Osteoblast (primary cell): ENCODE results near the gene TKT. TPM values are rescaled to one million over a fixed set of nuclear protein-coding genes. Genes with fewer than 3 reads are reported as not detected.
"Not testable (repeated sequence)": the region's sequence is repeated elsewhere in the genome, so short reads cannot be mapped to it uniquely, and the experiment has no call there.

Experiments
- DNase-seq: peaks from one replicate; pipeline ENCODE4 v3.0.0; 2011; ENCODE audit warnings: low spot score, mixed read lengths; ENCODE audit not compliant: insufficient read length; ENCODE audit errors: missing footprints
- H2AFZ ChIP-seq: 2 replicates; pipeline ENCODE4 v1.6.0; 2011; ENCODE audit warnings: mild to moderate bottlenecking, low read length
- H3K27ac ChIP-seq: 2 replicates; pipeline ENCODE4 v1.5.1; 2011; ENCODE audit warnings: mild to moderate bottlenecking, low read depth, low read length, moderate library complexity
- H3K27me3 ChIP-seq: 2 replicates; pipeline ENCODE4 v1.6.0; 2012; ENCODE audit warnings: mild to moderate bottlenecking, control low read depth, inconsistent platforms, low read length, moderate library complexity; ENCODE audit not compliant: insufficient read depth
- H3K36me3 ChIP-seq: 2 replicates; pipeline ENCODE4 v1.5.1; 2011; ENCODE audit warnings: mild to moderate bottlenecking, low read length, control low read depth, moderate library complexity; ENCODE audit not compliant: insufficient read depth
- H3K4me1 ChIP-seq: 2 replicates; pipeline ENCODE4 v1.5.1; 2011; ENCODE audit warnings: mild to moderate bottlenecking, low read length, control low read depth, moderate library complexity; ENCODE audit not compliant: insufficient read depth
- H3K4me2 ChIP-seq: 2 replicates; pipeline ENCODE4 v1.6.0; 2011; ENCODE audit warnings: mild to moderate bottlenecking, low read length; ENCODE audit not compliant: insufficient read depth
- H3K4me3 ChIP-seq: fragments of 200-600 bp; sonication (generic); 3 replicates; pipeline ENCODE4 v1.5.1; 2012; ENCODE audit warnings: mild to moderate bottlenecking, low read length, inconsistent platforms; ENCODE audit not compliant: insufficient read depth
- H3K79me2 ChIP-seq: 2 replicates; pipeline ENCODE4 v1.6.0; 2012; ENCODE audit warnings: mild to moderate bottlenecking, low read length, control low read depth, inconsistent platforms; ENCODE audit not compliant: insufficient read depth
- H3K9me3 ChIP-seq: 2 replicates; pipeline ENCODE4 v1.5.1; 2011; ENCODE audit warnings: low read depth, low read length, control low read depth
- H4K20me1 ChIP-seq: 2 replicates; pipeline ENCODE4 v1.6.0; 2012; ENCODE audit warnings: mild to moderate bottlenecking, low read length, control low read depth; ENCODE audit not compliant: insufficient read depth
- CTCF ChIP-seq: IDR thresholded peaks from 2 replicates; pipeline ENCODE4 v1.5.1; 2011; ENCODE audit warnings: mild to moderate bottlenecking, low read depth, low read length, moderate library complexity; ENCODE audit errors: extremely low read depth
- total RNA-seq: library from RNA; depleted of rRNA; stranded (reverse); fragments of >200 nt; gene quantifications from 2 replicates; pipeline ENCODE4 v1.2.3, GENCODE V29; 2012

Gene TKT
- total RNA-seq, 1 donor = 453 TPM

- not testable (repeated sequence) for H4K20me1 ChIP-seq, H3K4me3 ChIP-seq, DNase-seq, H3K9me3 ChIP-seq, H3K4me1 ChIP-seq, H3K27me3 ChIP-seq, H2AFZ ChIP-seq, H3K4me2 ChIP-seq, H3K79me2 ChIP-seq
- Histone ChIP-seq H3K27ac (peak overlapping the region; percentile 7), H3K36me3 (peaks cover 22% of the 10 kb centered on the region)
- peak; percentile 81 for TF ChIP-seq CTCF
Measured at GRCh38 chr3:53299611-53300023, 43.8 kb upstream of the TKT start.

- no peak overlapping the region for H2AFZ ChIP-seq
- DNase-seq = no peak
- H3K27me3 ChIP-seq = no peaks in the 10 kb centered on the region
- no peak overlapping the region for H3K27ac ChIP-seq
- H3K36me3 ChIP-seq = peaks cover 20% of the 10 kb centered on the region
- H3K9me3 ChIP-seq = no peaks in the 10 kb centered on the region
- H3K79me2 ChIP-seq = no peaks in the 10 kb centered on the region
- H3K4me3 ChIP-seq = no peak overlapping the region
- H3K4me2 ChIP-seq = no peak overlapping the region
- TF ChIP-seq CTCF = no peak
- no peaks in the 10 kb centered on the region for H3K4me1 ChIP-seq
- peaks cover 3% of the 10 kb centered on the region for H4K20me1 ChIP-seq
Measured at GRCh38 chr3:53295410-53295809, 39.6 kb upstream of the TKT start.

- Histone ChIP-seq H4K20me1 (no peaks in the 10 kb centered on the region), H3K4me2 (no peak overlapping the region), H3K4me1 (no peaks in the 10 kb centered on the region), H3K79me2 (no peaks in the 10 kb centered on the region), H3K27ac (no peak overlapping the region), H3K36me3 (peaks cover 18% of the 10 kb centered on the region), H2AFZ (no peak overlapping the region), H3K4me3 (no peak overlapping the region), H3K9me3 (no peaks in the 10 kb centered on the region), H3K27me3 (no peaks in the 10 kb centered on the region)
- no peak for TF ChIP-seq CTCF
- DNase-seq = no peak
Measured at GRCh38 chr3:53293867-53294266, 38.0 kb upstream of the TKT start.

- Histone ChIP-seq H3K4me2 (no peak overlapping the region), H3K79me2 (no peaks in the 10 kb centered on the region), H3K4me3 (no peak overlapping the region), H3K9me3 (no peaks in the 10 kb centered on the region), H4K20me1 (no peaks in the 10 kb centered on the region), H3K27ac (no peak overlapping the region), H3K27me3 (no peaks in the 10 kb centered on the region), H2AFZ (no peak overlapping the region), H3K36me3 (peaks cover 35% of the 10 kb centered on the region), H3K4me1 (no peaks in the 10 kb centered on the region)
- DNase-seq = no peak
- TF ChIP-seq CTCF = no peak
Measured at GRCh38 chr3:53288214-53288613, 32.4 kb upstream of the TKT start.
